ENCODE measurements around the gene TOX3. TPM values are rescaled to one million over a fixed set of nuclear protein-coding genes. Genes with fewer than 3 reads are reported as not detected.

TOX3 gene
- total and polyA plus RNA-seq, 10 of the 15 experiments (the other 5 are each of a cell fraction or from before 2014, with no cell fraction given), result not detected

GRCh38 chr16:52562770-52563169 lies 15.8 kb upstream of the TOX3 start:
- ChIA-PET POLR2A (no interaction called here), CTCF (no interaction called here), RAD21 (ENCODE audit: unreplicated experiment) (no interaction called here), SMC1A (ENCODE audit: uncharacterized antibody, unreplicated experiment) (no interaction called here)
- H3K4me3 ChIP-seq, result no peak overlapping the region
- no TSS peak for BruUV-seq (replicated peaks)
- no peak overlapping the region for H2AFZ ChIP-seq (ENCODE audit: control insufficient read depth, low read depth, low read length)
- H3K9ac ChIP-seq (ENCODE audit: control insufficient read depth, insufficient read depth, low read length), result no peak overlapping the region
- no peak for ATAC-seq
- intact Hi-C loops (cut with micrococcal nuclease; ENCODE audit: unreplicated experiment) (no loop called here), in situ Hi-C loops (cut with MboI) (no loop called here)
- H3K27ac ChIP-seq (ENCODE audit: control insufficient read depth, insufficient read depth), result no peak overlapping the region
- no peaks in the 10 kb centered on the region for H3K36me3 ChIP-seq (ENCODE audit: control insufficient read depth in 2 of 2, insufficient read depth in 2 of 2, low read length in 1 of 2)
- no peak for FAIRE-seq
- H3K4me2 ChIP-seq (ENCODE audit: control insufficient read depth, insufficient read depth), result no peak overlapping the region
- H3K27me3 ChIP-seq (replicated peaks in 1 of 2; ENCODE audit: control insufficient read depth in 2 of 2, insufficient read depth in 2 of 2, low read length in 1 of 2), result no peaks in the 10 kb centered on the region
- no peaks in the 10 kb centered on the region for H4K20me1 ChIP-seq (ENCODE audit: control insufficient read depth, insufficient read depth)
- no peaks in the 10 kb centered on the region for H3K4me1 ChIP-seq (ENCODE audit: control insufficient read depth, insufficient read depth, low read length)
- H3K9me3 ChIP-seq (replicated peaks; ENCODE audit: control insufficient read depth, insufficient read depth, low read length), result no peaks in the 10 kb centered on the region
- H3K79me2 ChIP-seq (ENCODE audit: control insufficient read depth, insufficient read depth, low read length), result no peaks in the 10 kb centered on the region
- 17% methylated on average over 5 of the region's 5 CpGs for WGBS (ENCODE audit: insufficient coverage, insufficient replicate concordance, low lambda C conversion rate, missing lambda C conversion rate)
- no peak for DNase-seq (ENCODE audit: low read depth, low spot score)
- TF ChIP-seq ZBED1 (IDR thresholded peaks at IDR 0.05; ENCODE audit: borderline replicate concordance), result no peak
- no peak for TF ChIP-seq SREBF2 (IDR thresholded peaks at IDR 0.05; ENCODE audit: low read length)
- TF ChIP-seq YBX1 (IDR thresholded peaks at IDR 0.05), result no peak
- no peak for TF ChIP-seq FOXK2 (IDR thresholded peaks at IDR 0.05)
- no peak for TF ChIP-seq ZBTB11 (CRISPR knock-in tag; IDR thresholded peaks at IDR 0.05)
- TF ChIP-seq POLR2A (IDR thresholded peaks at IDR 0.05; ENCODE audit: low read depth, low read length), result no peak
- no peak for TF ChIP-seq SMC3 (IDR thresholded peaks at IDR 0.05; ENCODE audit: borderline replicate concordance, low read length)
- no peak for TF ChIP-seq ZNF592 (IDR thresholded peaks at IDR 0.05)
- no peak for TF ChIP-seq BMI1 (IDR thresholded peaks at IDR 0.05; ENCODE audit: borderline replicate concordance)
- no peak for TF ChIP-seq CHD2 (IDR thresholded peaks at IDR 0.05; ENCODE audit: borderline replicate concordance, low read depth, low read length)
- no peak for TF ChIP-seq KDM1A (IDR thresholded peaks at IDR 0.05; ENCODE audit: borderline replicate concordance)
- no peak for TF ChIP-seq CTCF (IDR thresholded peaks at IDR 0.05 in 2 of 3, conservative IDR thresholded peaks at IDR 0.05 in 1 of 3; ENCODE audit: control insufficient read depth in 2 of 3, extremely low read depth in 1 of 3, insufficient read depth in 1 of 3, low read depth in 3 of 3, low read length in 3 of 3)
- TF ChIP-seq EED (IDR thresholded peaks at IDR 0.05; ENCODE audit: low read depth), result no peak
- TF ChIP-seq IRF5 (IDR thresholded peaks at IDR 0.05; ENCODE audit: borderline replicate concordance), result no peak
- TF ChIP-seq SREBF1 (IDR thresholded peaks at IDR 0.05; ENCODE audit: low read length), result no peak
